Measurements from ENCODE around the gene HIPK2. TPM values are rescaled to one million over a fixed set of nuclear protein-coding genes. Genes with fewer than 3 reads are reported as not detected.

The HIPK2 gene
- total RNA-seq, 1 donor from 2014 or later: 89.1 TPM

GRCh38 chr7:139650429-139651100 is 127.2 kb downstream of the HIPK2 start:
- H3K36me3 Mint-ChIP-seq: peaks cover 8% of the 10 kb centered on the region
- no peak for TF ChIP-seq CTCF (conservative IDR thresholded peaks at IDR 0.05)
- peak overlapping the region; percentile 77 for H3K27ac Mint-ChIP-seq
- no peaks in the 10 kb centered on the region for H3K27me3 Mint-ChIP-seq
- peaks cover 63% of the 10 kb centered on the region for H3K4me1 Mint-ChIP-seq (ENCODE audit: unreplicated experiment)
- DNase-seq (ENCODE audit: extremely low spot score, unreplicated experiment): no peak
- no peaks in the 10 kb centered on the region for H3K9me3 Mint-ChIP-seq
- H3K4me3 Mint-ChIP-seq: no peak overlapping the region

GRCh38 chr7:139648941-139649425 is 128.8 kb downstream of the HIPK2 start:
- peak overlapping the region; percentile 50 for H3K27ac Mint-ChIP-seq

GRCh38 chr7:139648391-139648861 is 129.4 kb downstream of the HIPK2 start:
- peak overlapping the region; percentile 50 for H3K27ac Mint-ChIP-seq

More at GRCh38 chr7:139648941-139649425, 128.8 kb downstream of the HIPK2 start:
- Mint-ChIP-seq H3K4me3 (peak overlapping the region; percentile 70), H3K27me3 (no peaks in the 10 kb centered on the region), H3K4me1 (ENCODE audit: unreplicated experiment) (peaks cover 53% of the 10 kb centered on the region), H3K36me3 (peaks cover 8% of the 10 kb centered on the region), H3K9me3 (no peaks in the 10 kb centered on the region)
- no peak for TF ChIP-seq CTCF (conservative IDR thresholded peaks at IDR 0.05)
- DNase-seq (ENCODE audit: extremely low spot score, unreplicated experiment): no peak

GRCh38 chr7:139647814-139648390 is 129.9 kb downstream of the HIPK2 start:
- Mint-ChIP-seq H3K4me1 (ENCODE audit: unreplicated experiment) (peaks cover 53% of the 10 kb centered on the region), H3K36me3 (peaks cover 8% of the 10 kb centered on the region), H3K4me3 (peak overlapping the region; percentile 70), H3K9me3 (no peaks in the 10 kb centered on the region), H3K27me3 (no peaks in the 10 kb centered on the region), H3K27ac (peak overlapping the region; percentile 50)
- no peak for DNase-seq (ENCODE audit: extremely low spot score, unreplicated experiment)
- TF ChIP-seq CTCF (conservative IDR thresholded peaks at IDR 0.05): no peak

More at GRCh38 chr7:139648391-139648861, 129.4 kb downstream of the HIPK2 start:
- Mint-ChIP-seq H3K27me3 (no peaks in the 10 kb centered on the region), H3K4me1 (ENCODE audit: unreplicated experiment) (peaks cover 53% of the 10 kb centered on the region), H3K9me3 (no peaks in the 10 kb centered on the region), H3K36me3 (peaks cover 8% of the 10 kb centered on the region), H3K4me3 (peak overlapping the region; percentile 70)
- TF ChIP-seq CTCF (conservative IDR thresholded peaks at IDR 0.05): no peak
- no peak for DNase-seq (ENCODE audit: extremely low spot score, unreplicated experiment)

- TF ChIP-seq CTCF (conservative IDR thresholded peaks at IDR 0.05): no peak
- Mint-ChIP-seq H3K36me3 (peaks cover 3% of the 10 kb centered on the region), H3K9me3 (no peaks in the 10 kb centered on the region), H3K27me3 (no peaks in the 10 kb centered on the region), H3K4me3 (no peak overlapping the region), H3K27ac (no peak overlapping the region), H3K4me1 (ENCODE audit: unreplicated experiment) (peaks cover 45% of the 10 kb centered on the region)
- DNase-seq (ENCODE audit: extremely low spot score, unreplicated experiment): no peak
Observed at GRCh38 chr7:139647085-139647484, 130.7 kb downstream of the HIPK2 start.
